Activated T-cell treated with anti-CD3 and anti-CD28 coated beads for 1 hour (primary cell): ENCODE measurements around the gene CSRP1.

ENCODE experiments used
- DNase-seq: peaks from one replicate; pipeline ENCODE4 v3.0.0-alpha.2; 2020; ENCODE audit warnings: low read depth

The CSRP1 gene

GRCh38 chr1:201454608-201455007 is 52.3 kb downstream of the CSRP1 start:
- DNase-seq = no peak

DNA sequence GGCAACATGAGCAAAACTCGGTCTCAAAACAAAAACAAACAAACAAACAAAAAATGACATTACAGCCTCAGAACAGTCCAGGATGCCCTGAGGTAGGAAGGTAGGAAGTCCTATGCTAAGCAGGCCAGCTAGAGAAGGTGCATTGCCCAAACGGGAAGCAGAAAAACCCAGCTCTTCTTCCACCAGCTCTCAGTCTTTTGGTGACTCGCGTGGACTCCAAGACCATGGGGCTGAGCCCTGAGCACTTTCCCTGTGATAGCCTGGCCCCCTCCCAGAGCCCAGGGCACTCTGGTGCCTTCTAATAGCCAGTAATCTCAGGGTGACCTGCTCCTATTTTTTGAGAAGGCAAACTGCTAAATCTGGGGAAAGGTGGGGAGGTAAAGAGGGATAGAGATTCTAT is 54.1 kb downstream of the CSRP1 start:
- no peak for DNase-seq

GRCh38 chr1:201450721-201451291 is 56.1 kb downstream of the CSRP1 start:
- no peak for DNase-seq

DNA sequence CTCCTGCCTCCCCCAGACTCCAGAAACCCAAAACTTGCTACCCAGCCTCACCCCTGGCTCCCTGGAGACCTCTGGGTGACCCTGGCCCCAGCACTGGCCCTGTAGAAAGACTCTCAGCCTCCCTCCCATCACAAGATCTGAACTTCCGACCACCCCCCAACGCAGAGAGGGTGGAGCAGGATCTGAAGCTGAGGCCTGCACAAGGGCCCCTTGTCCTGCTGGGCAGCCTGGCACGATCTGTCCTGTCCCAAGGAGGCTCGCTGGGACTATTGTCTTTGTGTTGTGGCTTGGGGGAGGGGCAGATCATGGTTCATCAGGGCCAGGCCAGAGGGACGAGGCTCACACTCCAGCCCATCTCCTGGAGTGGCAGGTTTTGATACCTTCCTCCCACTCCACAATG is 57.9 kb downstream of the CSRP1 start:
- DNase-seq = no peak

DNA sequence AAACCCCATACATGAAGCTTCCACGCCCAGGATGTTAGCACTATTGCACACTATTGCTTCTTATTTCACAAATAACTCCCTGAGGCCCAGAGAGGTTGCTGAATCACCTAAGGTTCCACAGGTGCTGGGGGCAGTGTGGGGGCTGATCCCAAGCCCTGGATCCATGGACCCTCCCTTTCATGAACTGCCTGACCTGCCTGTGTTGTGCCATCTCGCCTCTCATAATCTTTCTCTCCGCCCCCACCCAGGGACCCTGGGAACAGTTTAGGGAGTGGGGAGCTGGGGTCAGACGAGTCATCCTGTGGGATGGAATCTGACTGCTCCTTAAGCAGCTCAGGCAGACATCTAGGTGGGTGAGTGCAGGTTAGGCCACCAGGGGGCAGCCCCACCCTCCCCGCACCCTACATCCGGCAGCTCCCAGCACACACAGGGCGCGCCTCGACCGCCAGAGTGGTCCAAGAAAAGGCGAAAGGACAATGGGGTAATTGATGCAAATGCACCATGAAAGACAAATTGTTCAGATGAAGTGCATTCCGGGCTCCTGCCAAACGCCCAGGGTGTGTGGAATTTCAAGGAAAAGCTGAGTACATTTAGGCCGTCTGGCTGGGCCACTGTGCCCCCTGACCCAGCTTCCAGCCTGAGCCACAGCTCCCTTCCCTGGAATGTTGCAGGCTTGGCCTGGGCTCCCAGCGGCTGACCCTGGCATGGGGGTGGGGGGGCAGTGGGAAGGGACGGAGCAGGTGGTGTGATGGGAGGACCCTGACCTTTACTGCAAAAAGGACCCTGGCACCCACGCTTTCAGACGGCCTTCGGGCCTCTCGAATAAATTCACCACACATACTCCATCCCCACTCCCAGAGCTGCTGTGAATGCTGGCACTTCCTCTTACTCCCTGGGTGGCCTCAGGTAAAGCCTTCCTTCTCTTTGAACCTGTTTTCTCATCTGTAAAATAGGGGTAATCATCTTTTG is 58.7 kb downstream of the CSRP1 start:
- peak; percentile 42 for DNase-seq

DNA sequence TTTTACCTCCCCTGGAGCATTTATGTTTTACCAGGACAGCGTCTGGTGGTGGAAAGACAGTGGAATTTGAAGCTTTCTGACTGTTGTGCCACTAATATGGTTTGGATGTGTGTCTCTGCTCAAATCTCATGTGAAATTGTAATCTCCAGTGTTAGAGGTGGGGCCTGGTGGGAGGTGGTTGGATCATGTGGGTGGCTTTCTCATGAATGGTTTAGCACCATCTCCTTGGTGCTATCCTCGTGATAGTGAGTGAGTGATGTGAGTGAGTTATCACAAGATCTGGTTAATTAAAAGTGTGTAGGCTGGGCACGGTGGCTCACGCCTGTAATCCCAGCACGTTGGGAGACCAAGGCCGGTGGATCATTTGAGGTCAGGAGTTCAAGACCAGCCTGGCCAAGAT is 61.6 kb downstream of the CSRP1 start:
- DNase-seq = no peak

- DNase-seq = no peak
Measured at GRCh38 chr1:201444792-201445191, 62.1 kb downstream of the CSRP1 start.

- no peak for DNase-seq
Measured at GRCh38 chr1:201443747-201444146, 63.2 kb downstream of the CSRP1 start.

GRCh38 chr1:201436969-201437368 is 70.0 kb downstream of the CSRP1 start:
- no peak for DNase-seq

GRCh38 chr1:201436393-201436792 is 70.5 kb downstream of the CSRP1 start:
- no peak for DNase-seq

DNA sequence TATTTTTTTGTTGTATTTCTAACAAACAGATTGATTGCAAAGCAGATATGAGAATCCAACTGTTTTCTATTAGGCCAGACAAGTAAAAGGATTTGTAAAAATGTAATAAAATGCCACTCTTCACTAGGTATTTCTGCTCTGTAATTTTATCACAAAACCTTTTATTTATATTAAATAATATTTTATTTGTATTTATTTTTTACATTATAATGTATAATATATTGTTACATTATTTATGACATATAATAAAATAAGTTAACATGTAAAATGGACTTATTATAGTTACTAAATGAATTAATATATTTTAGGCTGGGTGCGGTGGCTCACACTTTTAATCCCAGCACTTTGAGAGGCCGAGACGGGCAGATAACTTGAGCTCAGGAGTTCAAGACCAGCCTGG is 72.7 kb downstream of the CSRP1 start:
- DNase-seq = no peak

DNA sequence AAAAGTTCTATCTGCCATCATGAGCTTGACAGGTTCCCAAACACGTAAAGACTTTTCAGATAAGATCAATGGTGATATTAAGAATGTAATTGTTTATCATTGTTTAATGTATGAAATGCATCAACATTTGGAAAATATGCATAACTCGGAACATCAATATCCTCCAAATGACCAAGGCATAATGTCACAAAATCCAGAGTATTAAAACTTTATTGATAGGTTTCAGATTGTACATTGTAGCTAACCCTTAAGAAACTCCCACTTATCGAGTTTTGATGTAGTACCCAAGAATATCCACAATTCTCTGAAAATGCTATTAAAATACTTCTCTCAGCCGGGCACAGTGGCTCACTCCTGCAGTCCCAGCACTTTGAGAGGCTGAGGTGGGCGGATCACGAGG is 73.3 kb downstream of the CSRP1 start:
- DNase-seq = no peak
